IMR-90 (cell line): ENCODE data around the gene RRP1B.

Experiments
- POLR2A ChIP-seq: IDR thresholded peaks from 2 replicates; pipeline ENCODE4 v1.6.1; 2012; ENCODE audit warnings: mild to moderate bottlenecking, low read depth, low read length
- TF ChIP-seq, protein P1 (sequence below): conservative IDR thresholded peaks from 2 replicates; pipeline ENCODE4 v1.5.1; 2012; ENCODE audit warnings: mild to moderate bottlenecking, low read depth, low read length, improper control_type of control experiment

DNA sequence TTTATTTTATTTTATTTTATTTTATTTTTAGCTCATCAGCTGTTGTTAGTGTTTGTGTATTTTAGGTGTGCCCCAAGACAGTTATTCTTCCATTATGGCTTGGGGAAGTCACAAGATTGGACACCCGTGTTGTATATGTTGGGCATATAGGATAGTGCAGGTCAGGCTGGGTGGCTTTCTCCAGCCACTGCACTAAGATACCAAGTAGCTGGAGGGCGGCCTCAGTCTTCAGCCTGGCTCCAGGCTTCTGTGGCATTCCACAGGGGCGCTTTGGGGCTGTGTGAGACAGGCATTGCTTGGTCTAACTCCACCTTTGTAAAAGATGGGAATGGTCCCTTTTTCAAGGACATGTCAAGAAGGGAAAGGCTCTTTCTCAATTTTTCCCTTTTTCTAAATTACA lies 16.5 kb downstream of the RRP1B start:
- TF ChIP-seq, protein P1, sequence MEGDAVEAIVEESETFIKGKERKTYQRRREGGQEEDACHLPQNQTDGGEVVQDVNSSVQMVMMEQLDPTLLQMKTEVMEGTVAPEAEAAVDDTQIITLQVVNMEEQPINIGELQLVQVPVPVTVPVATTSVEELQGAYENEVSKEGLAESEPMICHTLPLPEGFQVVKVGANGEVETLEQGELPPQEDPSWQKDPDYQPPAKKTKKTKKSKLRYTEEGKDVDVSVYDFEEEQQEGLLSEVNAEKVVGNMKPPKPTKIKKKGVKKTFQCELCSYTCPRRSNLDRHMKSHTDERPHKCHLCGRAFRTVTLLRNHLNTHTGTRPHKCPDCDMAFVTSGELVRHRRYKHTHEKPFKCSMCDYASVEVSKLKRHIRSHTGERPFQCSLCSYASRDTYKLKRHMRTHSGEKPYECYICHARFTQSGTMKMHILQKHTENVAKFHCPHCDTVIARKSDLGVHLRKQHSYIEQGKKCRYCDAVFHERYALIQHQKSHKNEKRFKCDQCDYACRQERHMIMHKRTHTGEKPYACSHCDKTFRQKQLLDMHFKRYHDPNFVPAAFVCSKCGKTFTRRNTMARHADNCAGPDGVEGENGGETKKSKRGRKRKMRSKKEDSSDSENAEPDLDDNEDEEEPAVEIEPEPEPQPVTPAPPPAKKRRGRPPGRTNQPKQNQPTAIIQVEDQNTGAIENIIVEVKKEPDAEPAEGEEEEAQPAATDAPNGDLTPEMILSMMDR: no peak
- TF ChIP-seq POLR2A: no peak
